ENCODE data around the gene NEK1. TPM values are rescaled to one million over a fixed set of nuclear protein-coding genes. Genes with fewer than 3 reads are reported as not detected.

NEK1 gene
- total and polyA plus RNA-seq, 2 experiments from 2014 or later: 9.3 to 19.5 TPM

GRCh38 chr4:169567916-169568315 is 44.5 kb downstream of the NEK1 start:
- peaks cover 8% of the 10 kb centered on the region; the same call in 2 of the 3 replicates for H3K36me3 Mint-ChIP-seq (ENCODE audit: low read depth)
- H3K36me3 ChIP-seq (ENCODE audit: insufficient read depth): no peaks in the 10 kb centered on the region
- H3K4me1 ChIP-seq (ENCODE audit: insufficient read depth): no peaks in the 10 kb centered on the region
- no peaks in the 10 kb centered on the region for H3K79me2 ChIP-seq (replicated peaks; ENCODE audit: insufficient read depth)
- H3K4me3 Mint-ChIP-seq: no peak overlapping the region
- peaks cover 2% of the 10 kb centered on the region for H3K27me3 Mint-ChIP-seq (ENCODE audit: insufficient read depth, low read depth, poor library complexity)
- H3K4me3 ChIP-seq: no peak overlapping the region
- H3K9me2 ChIP-seq (ENCODE audit: insufficient read depth): no peaks in the 10 kb centered on the region
- H3K27ac ChIP-seq (ENCODE audit: low read depth): no peak overlapping the region
- TF ChIP-seq ZNF114 (CRISPR knock-in tag; IDR thresholded peaks at IDR 0.05) (no peak), CREB1 (CRISPR knock-in tag; IDR thresholded peaks at IDR 0.05; ENCODE audit: low read depth) (no peak), JUNB (IDR thresholded peaks at IDR 0.05; ENCODE audit: unreplicated experiment) (no peak), NANOG (IDR thresholded peaks at IDR 0.05; ENCODE audit: borderline replicate concordance) (no peak), ZNF462 (CRISPR knock-in tag; IDR thresholded peaks at IDR 0.05) (no peak), POLR2AphosphoS5 (IDR thresholded peaks at IDR 0.05; ENCODE audit: low read depth) (no peak), EZH2 (IDR thresholded peaks at IDR 0.05; ENCODE audit: low read depth, unreplicated experiment) (no peak), REST (IDR thresholded peaks at IDR 0.05; ENCODE audit: unreplicated experiment) (no peak), ZNF331 (CRISPR knock-in tag; IDR thresholded peaks at IDR 0.05; ENCODE audit: low read depth) (no peak), EZH2phosphoT487 (IDR thresholded peaks at IDR 0.05; ENCODE audit: unreplicated experiment) (no peak), ETS1 (IDR thresholded peaks at IDR 0.05) (no peak), STAT1 (IDR thresholded peaks at IDR 0.05; ENCODE audit: unreplicated experiment) (no peak), CTCF (conservative IDR thresholded peaks at IDR 0.05; ENCODE audit: low read depth in 2 of 2) (no peak)
- H4K20me1 ChIP-seq (replicated peaks; ENCODE audit: insufficient read depth): no peaks in the 10 kb centered on the region
- ATAC-seq (no peak), DNase-seq (ENCODE audit: low spot score) (no peak)
- no peaks in the 10 kb centered on the region for H3K9me3 Mint-ChIP-seq
- H3K4me1 Mint-ChIP-seq: 0 out of 3 replicates have a peak, but pooled peaks cover 2% of the 10 kb centered on the region
- no peak overlapping the region for H3K27ac Mint-ChIP-seq
- no peak overlapping the region for H3K4me2 ChIP-seq
- H3K27me3 ChIP-seq (ENCODE audit: insufficient read depth): no peaks in the 10 kb centered on the region
- H3F3A ChIP-seq (replicated peaks; ENCODE audit: low read depth): no peaks in the 10 kb centered on the region
- no peak overlapping the region for H2AFZ ChIP-seq
